Measurements from ENCODE around the gene LRRC25.
"Not testable (repeated sequence)": the region's sequence is repeated elsewhere in the genome, so short reads cannot be mapped to it uniquely, and the experiment has no call there.

Gene LRRC25

DNA sequence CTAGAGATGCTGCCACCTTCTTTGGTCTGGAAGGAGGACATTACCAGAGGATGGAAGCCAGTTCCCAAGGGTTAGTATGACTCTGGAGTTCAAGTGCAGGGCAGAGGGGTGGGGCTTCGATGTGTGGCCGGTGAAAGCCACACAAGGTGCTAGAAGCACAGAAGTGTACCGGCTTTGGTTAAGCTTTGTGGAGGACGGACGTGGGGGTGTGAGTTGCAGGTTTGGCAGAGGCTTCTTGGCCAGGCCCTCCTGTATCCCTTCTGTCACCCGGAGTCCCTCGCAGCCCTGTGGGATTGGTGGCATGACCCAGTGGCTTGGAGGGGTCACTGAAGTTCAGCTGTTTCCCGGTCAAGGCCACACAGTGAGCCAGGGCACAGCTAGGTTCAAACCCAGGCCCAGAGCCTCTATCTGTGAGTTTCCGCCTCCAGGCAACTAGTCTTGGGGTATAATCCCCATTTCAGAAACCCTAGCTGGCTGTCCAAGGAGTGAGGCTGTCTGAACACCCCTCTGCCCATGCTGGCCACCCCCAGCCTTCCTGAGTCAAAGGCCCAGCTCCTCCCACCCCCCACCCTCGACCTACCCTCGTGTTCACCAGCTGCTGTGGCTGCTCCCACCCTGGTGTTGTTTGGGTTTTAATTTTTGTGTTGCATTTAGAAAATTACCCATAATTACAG is 17.2 kb upstream of the LRRC25 start:
- Histone ChIP-seq H3K27ac (peak overlapping the region; percentile 88), H3K36me3 (ENCODE audit: control insufficient read depth, insufficient read depth, low read length) (no peaks in the 10 kb centered on the region), H3K9ac (no peak overlapping the region), H3K27me3 (ENCODE audit: control insufficient read depth, insufficient read depth, low read length) (no peaks in the 10 kb centered on the region), H3K9me3 (ENCODE audit: control insufficient read depth, low read length) (no peaks in the 10 kb centered on the region), H3K79me2 (no peaks in the 10 kb centered on the region), H2AFZ (peak overlapping the region; percentile 7), H3K4me3 (ENCODE audit: low read depth, low read length) (no peak overlapping the region), H3K4me2 (ENCODE audit: low read length) (no peak overlapping the region), H3K4me1 (peaks cover 20% of the 10 kb centered on the region)
- TF ChIP-seq, protein P1, sequence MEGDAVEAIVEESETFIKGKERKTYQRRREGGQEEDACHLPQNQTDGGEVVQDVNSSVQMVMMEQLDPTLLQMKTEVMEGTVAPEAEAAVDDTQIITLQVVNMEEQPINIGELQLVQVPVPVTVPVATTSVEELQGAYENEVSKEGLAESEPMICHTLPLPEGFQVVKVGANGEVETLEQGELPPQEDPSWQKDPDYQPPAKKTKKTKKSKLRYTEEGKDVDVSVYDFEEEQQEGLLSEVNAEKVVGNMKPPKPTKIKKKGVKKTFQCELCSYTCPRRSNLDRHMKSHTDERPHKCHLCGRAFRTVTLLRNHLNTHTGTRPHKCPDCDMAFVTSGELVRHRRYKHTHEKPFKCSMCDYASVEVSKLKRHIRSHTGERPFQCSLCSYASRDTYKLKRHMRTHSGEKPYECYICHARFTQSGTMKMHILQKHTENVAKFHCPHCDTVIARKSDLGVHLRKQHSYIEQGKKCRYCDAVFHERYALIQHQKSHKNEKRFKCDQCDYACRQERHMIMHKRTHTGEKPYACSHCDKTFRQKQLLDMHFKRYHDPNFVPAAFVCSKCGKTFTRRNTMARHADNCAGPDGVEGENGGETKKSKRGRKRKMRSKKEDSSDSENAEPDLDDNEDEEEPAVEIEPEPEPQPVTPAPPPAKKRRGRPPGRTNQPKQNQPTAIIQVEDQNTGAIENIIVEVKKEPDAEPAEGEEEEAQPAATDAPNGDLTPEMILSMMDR (IDR thresholded peaks at IDR 0.05), result no peak

DNA sequence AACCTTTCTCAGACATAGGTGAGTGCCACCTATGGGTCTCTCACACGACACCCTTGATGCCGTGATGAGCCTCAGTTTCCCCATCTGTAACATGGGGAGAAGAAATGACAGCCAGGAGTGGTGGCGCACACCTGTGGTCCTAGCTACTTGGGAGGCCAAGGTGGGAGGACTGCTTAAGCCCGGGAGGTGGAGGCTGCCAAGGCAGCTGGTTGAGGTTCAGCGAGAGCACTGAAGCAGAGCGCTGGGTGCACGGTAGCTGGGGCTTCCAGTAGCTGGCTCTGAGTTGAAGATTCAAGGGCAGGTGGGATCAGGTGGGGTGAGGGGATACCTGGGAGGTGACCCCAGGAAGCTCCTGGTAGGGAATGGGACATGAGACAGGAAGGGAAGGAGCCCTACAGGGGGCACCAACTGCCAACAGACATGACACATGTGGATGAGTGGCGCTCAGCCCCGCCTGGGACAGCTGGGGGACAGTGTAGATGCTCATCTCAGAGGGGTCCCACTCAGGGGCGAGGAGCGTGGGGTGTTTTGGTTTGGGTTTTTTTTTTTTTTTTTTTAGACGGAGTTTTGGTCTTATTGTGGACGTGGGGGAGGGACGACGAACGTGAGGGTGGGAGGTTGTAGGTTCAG is 15.3 kb upstream of the LRRC25 start:
- Histone ChIP-seq H3K9ac (no peak overlapping the region), H3K27ac (no peak overlapping the region), H2AFZ (no peak overlapping the region), H3K27me3 (ENCODE audit: control insufficient read depth, insufficient read depth, low read length) (no peaks in the 10 kb centered on the region), H3K9me3 (ENCODE audit: control insufficient read depth, low read length) (no peaks in the 10 kb centered on the region), H3K4me3 (ENCODE audit: low read depth, low read length) (no peak overlapping the region), H3K4me2 (ENCODE audit: low read length) (no peak overlapping the region), H3K36me3 (ENCODE audit: control insufficient read depth, insufficient read depth, low read length) (no peaks in the 10 kb centered on the region), H3K79me2 (no peaks in the 10 kb centered on the region), H3K4me1 (peaks cover 12% of the 10 kb centered on the region)
- TF ChIP-seq, protein P1 (IDR thresholded peaks at IDR 0.05), result no peak

DNA sequence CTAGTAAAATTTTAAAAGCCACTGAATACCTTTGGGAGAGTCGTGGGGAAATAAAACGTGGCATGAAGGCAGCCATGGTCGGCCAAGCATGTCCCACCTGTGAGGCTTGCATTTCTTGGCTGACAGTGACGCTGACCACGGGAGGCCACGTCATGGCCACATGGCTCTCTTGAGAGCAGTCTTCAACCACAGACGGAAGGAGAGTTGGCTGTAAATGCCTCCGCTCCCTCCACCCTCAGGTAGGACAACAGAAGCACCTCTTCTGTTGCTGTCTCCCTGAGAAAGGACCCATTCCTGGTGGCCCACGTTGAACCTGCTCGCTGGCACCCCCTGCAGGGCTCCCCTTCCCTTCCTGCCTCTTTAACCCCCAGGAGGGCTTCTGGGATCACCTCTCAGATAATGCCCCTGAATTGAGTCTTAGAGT is 10.6 kb upstream of the LRRC25 start:
- H3K4me3 ChIP-seq (ENCODE audit: low read depth, low read length), result no peak overlapping the region
- H3K4me1 ChIP-seq, result peaks cover 3% of the 10 kb centered on the region
- H3K9ac ChIP-seq, result no peak overlapping the region
- TF ChIP-seq, protein P1 (IDR thresholded peaks at IDR 0.05), result peak; percentile 47
- H3K79me2 ChIP-seq, result no peaks in the 10 kb centered on the region
- H3K9me3 ChIP-seq (ENCODE audit: control insufficient read depth, low read length), result no peaks in the 10 kb centered on the region
- H3K27ac ChIP-seq, result no peak overlapping the region
- peak overlapping the region; percentile 50 for H2AFZ ChIP-seq
- no peak overlapping the region for H3K4me2 ChIP-seq (ENCODE audit: low read length)
- no peaks in the 10 kb centered on the region for H3K36me3 ChIP-seq (ENCODE audit: control insufficient read depth, insufficient read depth, low read length)
- H3K27me3 ChIP-seq (ENCODE audit: control insufficient read depth, insufficient read depth, low read length), result no peaks in the 10 kb centered on the region

DNA sequence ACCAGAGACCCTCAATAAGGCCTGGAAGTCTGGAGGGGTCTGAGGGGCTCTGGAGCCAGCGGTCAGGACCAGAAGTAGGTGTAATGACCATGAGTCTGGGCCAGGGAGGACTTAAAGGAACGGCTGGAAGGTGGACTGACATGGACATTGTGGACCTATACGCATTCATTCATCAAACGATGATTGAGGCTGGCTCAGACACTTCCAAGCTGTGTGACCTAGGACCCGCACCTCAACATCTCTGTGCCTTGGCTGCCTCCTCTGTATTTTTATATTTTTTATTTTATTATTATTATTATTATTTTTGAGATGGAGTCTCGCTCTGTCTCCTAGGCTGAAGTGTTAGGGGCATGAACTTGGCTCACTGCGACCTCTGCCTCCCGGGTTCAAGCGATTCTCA is 9.3 kb upstream of the LRRC25 start:
- Histone ChIP-seq H2AFZ (no peak overlapping the region), H3K4me2 (ENCODE audit: low read length) (no peak overlapping the region), H3K9ac (no peak overlapping the region), H3K36me3 (ENCODE audit: control insufficient read depth, insufficient read depth, low read length) (no peaks in the 10 kb centered on the region), H3K4me3 (ENCODE audit: low read depth, low read length) (no peak overlapping the region), H3K27me3 (ENCODE audit: control insufficient read depth, insufficient read depth, low read length) (no peaks in the 10 kb centered on the region), H3K4me1 (peaks cover 3% of the 10 kb centered on the region), H3K27ac (no peak overlapping the region), H3K79me2 (no peaks in the 10 kb centered on the region), H3K9me3 (ENCODE audit: control insufficient read depth, low read length) (no peaks in the 10 kb centered on the region)
- TF ChIP-seq, protein P1 (IDR thresholded peaks at IDR 0.05), result no peak

DNA sequence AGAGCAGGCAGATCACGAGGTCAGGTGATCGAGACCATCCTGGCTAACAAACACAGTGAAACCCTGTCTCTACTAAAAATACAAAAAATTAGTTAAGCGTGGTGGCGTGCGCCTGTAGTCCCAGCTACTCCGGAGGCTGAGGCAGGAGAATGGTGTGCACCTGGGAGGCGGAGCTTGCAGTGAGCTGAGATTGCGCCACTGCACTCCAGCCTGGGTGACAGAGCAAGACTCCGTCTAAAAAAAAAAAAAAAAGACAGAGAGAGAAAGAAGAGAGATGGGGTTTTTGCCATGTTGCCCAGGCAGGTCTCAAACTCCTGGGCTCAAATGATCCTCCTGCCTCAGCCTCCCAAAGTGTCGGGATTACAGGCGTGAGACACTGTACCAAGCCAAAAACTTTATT is 8.3 kb upstream of the LRRC25 start:
- not testable (repeated sequence) for H2AFZ ChIP-seq; H3K4me2 ChIP-seq (ENCODE audit: low read length); H3K36me3 ChIP-seq (ENCODE audit: control insufficient read depth, insufficient read depth, low read length); H3K79me2 ChIP-seq; H3K9ac ChIP-seq; H3K27me3 ChIP-seq (ENCODE audit: control insufficient read depth, insufficient read depth, low read length); H3K4me3 ChIP-seq (ENCODE audit: low read depth, low read length); H3K4me1 ChIP-seq; H3K27ac ChIP-seq; H3K9me3 ChIP-seq (ENCODE audit: control insufficient read depth, low read length)

DNA sequence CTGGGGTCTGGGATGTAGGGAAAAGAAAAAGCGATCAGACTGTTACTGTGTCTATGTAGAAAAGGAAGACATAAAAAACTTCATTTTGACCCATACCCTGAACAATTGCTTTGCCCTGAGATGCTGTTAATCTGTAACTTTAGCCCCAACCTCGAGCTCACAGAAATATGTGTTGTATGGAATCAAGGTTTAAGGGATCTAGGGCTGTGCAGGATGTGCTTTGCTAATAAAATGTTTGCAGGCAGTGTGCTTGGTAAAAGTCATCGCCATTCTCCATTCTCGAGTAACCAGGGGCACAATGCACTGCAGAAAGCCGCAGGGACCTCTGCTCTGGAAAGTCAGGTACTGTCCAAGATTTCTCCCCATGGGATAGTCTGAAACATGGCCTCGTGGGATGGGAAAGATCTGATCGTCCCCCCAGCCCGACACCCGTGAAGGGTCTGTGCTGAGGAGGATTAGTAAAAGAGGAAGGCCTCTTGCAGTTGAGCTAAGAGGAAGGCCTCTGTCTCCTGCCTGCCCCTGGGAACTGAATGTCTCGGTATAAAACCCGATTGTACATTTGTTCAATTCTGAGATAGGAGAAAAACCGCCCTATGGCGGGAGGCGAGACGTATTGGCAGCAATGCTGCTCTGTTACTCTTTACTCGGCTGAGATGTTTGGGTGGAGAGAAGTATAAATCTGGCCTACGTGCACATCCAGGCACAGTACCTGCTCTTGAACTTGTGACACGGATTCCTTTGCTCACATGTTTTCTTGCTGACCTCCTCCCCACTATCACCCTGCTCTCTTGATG is 5.2 kb upstream of the LRRC25 start:
- H3K79me2 ChIP-seq; H3K4me1 ChIP-seq; H3K4me2 ChIP-seq (ENCODE audit: low read length); H3K27me3 ChIP-seq (ENCODE audit: control insufficient read depth, insufficient read depth, low read length); H3K27ac ChIP-seq; H2AFZ ChIP-seq; H3K4me3 ChIP-seq (ENCODE audit: low read depth, low read length); H3K36me3 ChIP-seq (ENCODE audit: control insufficient read depth, insufficient read depth, low read length); H3K9ac ChIP-seq; H3K9me3 ChIP-seq (ENCODE audit: control insufficient read depth, low read length): not testable (repeated sequence)
